C4-2B (cell line): ENCODE measurements around the gene ADGRF1.

Experiments
- H3K27ac ChIP-seq: fragments of 450-650 bp; 2 replicates; pipeline ENCODE4 v1.5.1; 2017
- CTCF ChIP-seq: fragments of 450-650 bp; conservative IDR thresholded peaks from 2 replicates; pipeline ENCODE4 v1.5.1; 2017; ENCODE audit warnings: mild to moderate bottlenecking
- ZFX ChIP-seq: fragments of 450-650 bp; IDR thresholded peaks from 2 replicates; pipeline ENCODE4 v1.6.1; 2017

ADGRF1 gene

GRCh38 chr6:47079638-47080037 is 37.5 kb upstream of the ADGRF1 start:
- TF ChIP-seq CTCF (peak; percentile 38), ZFX (no peak)
- H3K27ac ChIP-seq = no peak overlapping the region

GRCh38 chr6:47078991-47079390 is 36.9 kb upstream of the ADGRF1 start:
- TF ChIP-seq CTCF (no peak), ZFX (no peak)
- no peak overlapping the region for H3K27ac ChIP-seq

- no peak overlapping the region for H3K27ac ChIP-seq
- no peak for TF ChIP-seq CTCF
- TF ChIP-seq ZFX = no peak
Observed at GRCh38 chr6:47076422-47077344, 34.6 kb upstream of the ADGRF1 start.

- TF ChIP-seq ZFX = no peak
- TF ChIP-seq CTCF = no peak
- no peak overlapping the region for H3K27ac ChIP-seq
Observed at GRCh38 chr6:47075741-47076421, 33.7 kb upstream of the ADGRF1 start.

GRCh38 chr6:47075168-47075567 is 33.0 kb upstream of the ADGRF1 start:
- H3K27ac ChIP-seq = no peak overlapping the region
- no peak for TF ChIP-seq CTCF
- TF ChIP-seq ZFX = no peak

GRCh38 chr6:47073125-47074110 is 31.3 kb upstream of the ADGRF1 start:
- TF ChIP-seq ZFX (no peak), CTCF (peak; percentile 53)
- no peak overlapping the region for H3K27ac ChIP-seq
